PC-9 (cell line): ENCODE measurements around the gene CR1. TPM values are rescaled to one million over a fixed set of nuclear protein-coding genes. Genes with fewer than 3 reads are reported as not detected.
A peak's percentile ranks its signal among the peaks of the same experiment; 100 is the strongest.

Experiments used
- BruUV-seq: library from RNA; stranded (reverse); fragments of 400-500 nt; replicated peaks from 2 replicates; lab custom pipeline; 2021; lab: Mats Ljungman, UMichigan
- CTCF ChIA-PET: fragments of 300-600 bp; sonication (Branson Sonifier 250); formaldehyde crosslinking; loops from one replicate; lab custom pipeline; 2022; ENCODE audit warnings: antibody characterized with exemption; lab: Charles Lee
- POLR2A ChIA-PET: fragments of 300-600 bp; sonication (Branson Sonifier 250); formaldehyde crosslinking; loops from one replicate; lab custom pipeline; 2022; ENCODE audit warnings: antibody characterized with exemption; ENCODE audit not compliant: unreplicated experiment; lab: Charles Lee
- DNase-seq, 2 experiments: peaks; one replicate each; pipeline versions ENCODE4 v3.0.0 to v3.0.0-alpha.2; 2015 to 2022; ENCODE audit warnings: mixed read lengths in 1 of 2
- H2AFZ ChIP-seq: fragments of 200-600 bp; sonication (generic); 2 replicates; pipeline ENCODE4 v1.8.1; 2017; ENCODE audit warnings: antibody characterized with exemption
- H3F3A ChIP-seq: fragments of 200-600 bp; sonication (generic); 2 replicates; pipeline ENCODE4 v1.8.1; 2017; ENCODE audit warnings: antibody characterized with exemption, mild to moderate bottlenecking, low read depth; ENCODE audit not compliant: insufficient read depth
- H3K27ac ChIP-seq: fragments of 200-600 bp; sonication (generic); 2 replicates; pipeline ENCODE4 v1.6.1; 2016; ENCODE audit warnings: mixed run types
- H3K27me3 ChIP-seq: fragments of 200-600 bp; sonication (generic); 2 replicates; pipeline ENCODE4 v1.6.1; 2016; ENCODE audit warnings: low read depth, mixed run types; ENCODE audit not compliant: insufficient read depth
- H3K36me3 ChIP-seq: fragments of 200-600 bp; sonication (generic); 2 replicates; pipeline ENCODE4 v1.6.1; 2016; ENCODE audit warnings: low read depth, mixed run types
- H3K4me1 ChIP-seq: fragments of 200-600 bp; sonication (generic); replicated peaks from 2 replicates; pipeline ENCODE4 v1.6.1; 2016; ENCODE audit warnings: mixed run types; ENCODE audit not compliant: insufficient read depth
- H3K4me2 ChIP-seq: fragments of 200-600 bp; sonication (generic); 2 replicates; pipeline ENCODE4 v1.6.1; 2017; ENCODE audit warnings: mixed run types
- H3K4me3 ChIP-seq: fragments of 200-600 bp; sonication (generic); 2 replicates; pipeline ENCODE4 v1.6.1; 2016; ENCODE audit warnings: mixed run types
- H3K79me2 ChIP-seq: fragments of 200-600 bp; sonication (generic); 2 replicates; pipeline ENCODE4 v1.6.1; 2017; ENCODE audit warnings: low read depth, mixed run types
- H3K9me2 ChIP-seq: fragments of 200-600 bp; sonication (generic); 2 replicates; pipeline ENCODE4 v1.8.1; 2017; ENCODE audit warnings: mild to moderate bottlenecking; ENCODE audit not compliant: insufficient read depth
- H3K9me3 ChIP-seq: fragments of 200-600 bp; sonication (generic); 2 replicates; pipeline ENCODE4 v1.8.1; 2016; ENCODE audit warnings: low read depth; ENCODE audit not compliant: insufficient read depth
- H4K20me1 ChIP-seq: fragments of 200-600 bp; sonication (generic); 2 replicates; pipeline ENCODE4 v1.8.1; 2017; ENCODE audit not compliant: insufficient read depth
- CTCF ChIP-seq: fragments of 200-600 bp; sonication (generic); conservative IDR thresholded peaks from 2 replicates; pipeline ENCODE4 v1.6.1; 2017; ENCODE audit warnings: mixed run types, antibody characterized with exemption, mild to moderate bottlenecking, moderate library complexity
- EZH2 ChIP-seq: fragments of 200-600 bp; sonication (generic); IDR thresholded peaks from 2 replicates; pipeline ENCODE4 v1.8.0; 2017; ENCODE audit warnings: antibody characterized with exemption, low read depth
- intact Hi-C: fragments of 100-400 bp; cut with micrococcal nuclease; formaldehyde crosslinking; loops from one replicate; pipeline ENCODE4 v1.10.0; 2022; ENCODE audit not compliant: unreplicated experiment
- total RNA-seq: library from RNA; stranded (reverse); gene quantifications from 2 replicates; pipeline ENCODE4 v1.2.3, GENCODE V29; 2021

The CR1 gene
- total RNA-seq, 1 experiment from 2014 or later: not detected

GRCh38 chr1:207649865-207650580, 154.1 kb downstream of the CR1 start:
- no peaks in the 10 kb centered on the region for H3K27me3 ChIP-seq

GRCh38 chr1:207651583-207651982, 155.6 kb downstream of the CR1 start:
- ChIA-PET POLR2A (no interaction called here), CTCF (no interaction called here)
- H3K27me3 ChIP-seq: no peaks in the 10 kb centered on the region
- H3F3A ChIP-seq: no peaks in the 10 kb centered on the region
- no peaks in the 10 kb centered on the region for H3K4me1 ChIP-seq
- no peaks in the 10 kb centered on the region for H3K9me3 ChIP-seq
- BruUV-seq: no TSS peak
- no peak overlapping the region for H3K27ac ChIP-seq
- no peaks in the 10 kb centered on the region for H4K20me1 ChIP-seq
- H3K4me2 ChIP-seq: no peak overlapping the region
- DNase-seq: no peak
- H3K9me2 ChIP-seq: no peaks in the 10 kb centered on the region
- no peak for TF ChIP-seq EZH2
- TF ChIP-seq CTCF: no peak
- H2AFZ ChIP-seq: no peak overlapping the region
- H3K4me3 ChIP-seq: no peak overlapping the region
- H3K79me2 ChIP-seq: no peaks in the 10 kb centered on the region
- intact Hi-C loops: no loop called here
- H3K36me3 ChIP-seq: no peaks in the 10 kb centered on the region

More at GRCh38 chr1:207649865-207650580, 154.1 kb downstream of the CR1 start:
- Histone ChIP-seq H3K36me3 (no peaks in the 10 kb centered on the region), H3K4me2 (no peak overlapping the region), H3K79me2 (no peaks in the 10 kb centered on the region), H3K4me3 (no peak overlapping the region), H3K9me2 (no peaks in the 10 kb centered on the region), H4K20me1 (no peaks in the 10 kb centered on the region), H3K9me3 (no peaks in the 10 kb centered on the region), H3F3A (no peaks in the 10 kb centered on the region), H3K4me1 (no peaks in the 10 kb centered on the region), H2AFZ (no peak overlapping the region), H3K27ac (no peak overlapping the region)
- BruUV-seq: no TSS peak
- no peak for TF ChIP-seq CTCF
- TF ChIP-seq EZH2: no peak
- ChIA-PET CTCF (no interaction called here), POLR2A (no interaction called here)
- intact Hi-C loops: no loop called here
- DNase-seq: no peak

GRCh38 chr1:207654320-207654719, 158.4 kb downstream of the CR1 start:
- Histone ChIP-seq H3K9me2 (no peaks in the 10 kb centered on the region), H3K27me3 (no peaks in the 10 kb centered on the region), H4K20me1 (no peaks in the 10 kb centered on the region), H3K36me3 (no peaks in the 10 kb centered on the region), H3F3A (no peaks in the 10 kb centered on the region), H3K4me1 (no peaks in the 10 kb centered on the region), H3K4me2 (no peak overlapping the region), H3K9me3 (no peaks in the 10 kb centered on the region), H3K4me3 (no peak overlapping the region), H3K79me2 (no peaks in the 10 kb centered on the region), H2AFZ (peak overlapping the region; percentile 66; the same call in 1 of the 2 replicates), H3K27ac (no peak overlapping the region)
- no TSS peak for BruUV-seq
- intact Hi-C loops: no loop called here
- DNase-seq: no peak
- CTCF ChIA-PET: interaction anchor here (0.6 to 1.0 kb wide), 2 partner anchors 143 to 736 kb away, joined by 3 to 8 read pairs; no protein-coding TSS in a partner anchor
- POLR2A ChIA-PET: interaction anchor here (0.7 kb wide), 1 partner anchor 1025 kb away, joined by 3 read pairs; no protein-coding TSS in a partner anchor
- TF ChIP-seq EZH2 (no peak), CTCF (peak; percentile 60)
